Astrocyte of the spinal cord (primary cell): ENCODE data around the gene RYK.
A peak's percentile ranks its signal among the peaks of the same experiment; 100 is the strongest.

Source experiments
- DNase-seq: peaks from one replicate; pipeline ENCODE4 v3.0.0; 2011; ENCODE audit warnings: low read depth, low spot score
- H3K4me3 ChIP-seq: 2 replicates; pipeline ENCODE4 v1.5.1; 2011; ENCODE audit warnings: low read depth, mild to moderate bottlenecking, low read length, moderate library complexity
- CTCF ChIP-seq: IDR thresholded peaks from 2 replicates; pipeline ENCODE4 v1.5.1; 2012; ENCODE audit warnings: low read depth, mild to moderate bottlenecking, low read length, inconsistent platforms
- in situ Hi-C: cut with HindIII; loops from 2 replicates; pipeline ENCODE4 v1.10.0; 2017; ENCODE audit warnings: low sequenced_read_pairs

The RYK gene

GRCh38 chr3:134294302-134295280, 43.9 kb upstream of the RYK start:
- in situ Hi-C loops = no loop called here
- H3K4me3 ChIP-seq = no peak overlapping the region
- DNase-seq = no peak
- TF ChIP-seq CTCF = no peak

GRCh38 chr3:134291319-134292254, 40.9 kb upstream of the RYK start:
- no peak for TF ChIP-seq CTCF
- H3K4me3 ChIP-seq = no peak overlapping the region
- in situ Hi-C loops = no loop called here
- peak; percentile 82 for DNase-seq

GRCh38 chr3:134287512-134287911, 36.9 kb upstream of the RYK start:
- no peak for TF ChIP-seq CTCF
- in situ Hi-C loops = no loop called here
- no peak overlapping the region for H3K4me3 ChIP-seq
- DNase-seq = no peak

GRCh38 chr3:134284438-134284837, 33.8 kb upstream of the RYK start:
- no peak overlapping the region for H3K4me3 ChIP-seq
- TF ChIP-seq CTCF = no peak
- in situ Hi-C loops = no loop called here

GRCh38 chr3:134282659-134283047, 32.0 kb upstream of the RYK start:
- in situ Hi-C loops = no loop called here
- no peak for TF ChIP-seq CTCF
- H3K4me3 ChIP-seq = no peak overlapping the region
- no peak for DNase-seq

More at GRCh38 chr3:134284438-134284837, 33.8 kb upstream of the RYK start:
- DNase-seq = no peak

- no peak for DNase-seq
- in situ Hi-C loops = no loop called here
- H3K4me3 ChIP-seq = no peak overlapping the region
- no peak for TF ChIP-seq CTCF
These were observed 31.4 kb upstream of the RYK start for GRCh38 chr3:134281912-134282658.
